Right cardiac atrium (tissue), 5 donors: ENCODE results near the gene UGT1A8. TPM values are rescaled to one million over a fixed set of nuclear protein-coding genes. Genes with fewer than 3 reads are reported as not detected.
"Not testable (repeated sequence)": the region's sequence is repeated elsewhere in the genome, so short reads cannot be mapped to it uniquely, and the experiment has no call there.

ENCODE experiments used
- ATAC-seq, 2 donors: fragments of 200-7000 bp; cut with Tn5 transposase; one replicate each; pipeline versions ENCODE4 v1.8.0 to v1.9.1; 2020; ENCODE audit warnings: moderate library complexity in 2 of 2, mild to moderate bottlenecking in 1 of 2
- DNase-seq, 3 donors: peaks; one replicate each; pipeline ENCODE4 v3.0.0-alpha.2; 2020
- H3K27ac ChIP-seq: one replicate; pipeline ENCODE4 v1.5.1; 2013; ENCODE audit warnings: mild to moderate bottlenecking, low read length, control low read depth, moderate library complexity
- H3K27me3 ChIP-seq: one replicate; pipeline ENCODE4 v1.6.1; 2013; ENCODE audit not compliant: control insufficient read depth, insufficient read depth
- H3K4me1 ChIP-seq: one replicate; pipeline ENCODE4 v1.6.1; 2013; ENCODE audit warnings: low read length; ENCODE audit not compliant: control insufficient read depth, insufficient read depth
- H3K4me3 ChIP-seq: one replicate; pipeline ENCODE4 v1.5.1; 2013; ENCODE audit warnings: low read length, control low read depth
- H3K9me3 ChIP-seq: one replicate; pipeline ENCODE4 v1.6.1; 2013; ENCODE audit warnings: low read length; ENCODE audit not compliant: control insufficient read depth
- WGBS: extraction: QIAGEN DNeasy Blood & Tissue Kit; methylation state at CpG from one replicate; pipeline ENCODE4 v1.1.7; 2013; 5-methylcytosine and 5-hydroxymethylcytosine counted together
- intact Hi-C, 4 donors: fragments of 100-400 bp; cut with DNase I; formaldehyde crosslinking; loops; one replicate each; pipeline versions ENCODE4 v1.11.0 to v1.14.0; 2022 to 2023
- polyA plus RNA-seq: library from polyadenylated mRNA; stranded (reverse); fragments of 200-250 nt; gene quantifications from one replicate; pipeline ENCODE4 v1.2.3, GENCODE V29; 2013
- total RNA-seq, 4 donors: library from RNA; stranded (reverse); fragmentation: NEBNext Ultra II Directional; extraction: Animal tissue kit (Norgen Biotek cat#: 25700); gene quantifications; one replicate each; pipeline ENCODE4 v1.2.1, GENCODE V29; 2021
- donor health status: healthy with polysubstance abuse.
- donor health status: DM: no; HTN: yes; CAD: no.
- donor health status: DM: no; HTN: no; CAD: no.
- donor health status: DM: no; HTN: yes; CAD: no; lungs with severe emphysema.
- donor health status: DM: yes; HTN: yes; CAD: no.

The UGT1A8 gene
- total and polyA plus RNA-seq, 5 donors = not detected

DNA sequence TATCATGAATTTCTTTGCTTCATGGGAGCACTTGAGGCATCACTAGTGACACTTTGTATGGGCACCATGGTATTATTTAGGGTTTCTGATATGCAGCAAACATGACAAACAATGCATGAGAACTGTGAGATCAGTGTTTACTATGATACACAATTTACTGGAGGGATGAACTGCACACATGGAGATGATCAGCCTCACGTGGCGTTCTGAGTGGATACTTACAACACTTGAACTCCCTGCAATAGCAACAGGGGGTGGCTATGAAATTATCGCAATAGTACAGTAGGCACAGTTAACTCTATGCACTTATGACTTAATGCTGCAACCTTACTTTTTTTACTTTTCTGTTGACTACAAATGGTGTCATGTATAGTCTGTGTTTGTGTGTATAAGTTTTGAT is 18.5 kb upstream of the UGT1A8 start:
- ATAC-seq (no peak), DNase-seq (no peak)
- no peak overlapping the region for H3K4me3 ChIP-seq
- no peaks in the 10 kb centered on the region for H3K9me3 ChIP-seq
- H3K4me1 ChIP-seq = no peaks in the 10 kb centered on the region
- H3K27ac ChIP-seq = no peak overlapping the region
- intact Hi-C loops = no loop called here
- no peaks in the 10 kb centered on the region for H3K27me3 ChIP-seq
- WGBS = 71% methylated on average over 3 of the region's 3 CpGs

DNA sequence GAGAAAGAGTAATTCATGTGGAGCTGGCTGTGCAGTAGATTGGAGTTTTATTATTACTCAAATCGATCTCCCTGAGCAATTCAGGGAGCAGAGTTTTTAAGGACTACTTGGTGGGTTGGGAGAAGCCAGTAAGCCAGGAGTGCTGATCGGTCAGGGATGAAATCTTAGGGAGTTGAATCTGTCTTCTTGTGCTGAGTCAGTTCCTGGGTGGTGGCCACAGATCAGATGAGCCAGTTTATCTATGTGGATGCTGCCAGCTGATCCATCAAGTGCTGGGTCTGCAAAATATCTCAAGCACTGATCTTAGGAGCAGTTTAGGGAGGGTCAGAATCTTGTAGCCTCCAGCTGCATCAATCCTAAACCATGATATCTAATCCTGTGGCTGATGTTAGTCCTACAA is 17.0 kb upstream of the UGT1A8 start:
- intact Hi-C loops = no loop called here
- no peaks in the 10 kb centered on the region for H3K4me1 ChIP-seq
- DNase-seq (no peak), ATAC-seq (no peak)
- no peaks in the 10 kb centered on the region for H3K9me3 ChIP-seq
- WGBS = 66% methylated on average over 2 of the region's 2 CpGs
- H3K4me3 ChIP-seq = no peak overlapping the region
- no peaks in the 10 kb centered on the region for H3K27me3 ChIP-seq
- H3K27ac ChIP-seq = no peak overlapping the region

DNA sequence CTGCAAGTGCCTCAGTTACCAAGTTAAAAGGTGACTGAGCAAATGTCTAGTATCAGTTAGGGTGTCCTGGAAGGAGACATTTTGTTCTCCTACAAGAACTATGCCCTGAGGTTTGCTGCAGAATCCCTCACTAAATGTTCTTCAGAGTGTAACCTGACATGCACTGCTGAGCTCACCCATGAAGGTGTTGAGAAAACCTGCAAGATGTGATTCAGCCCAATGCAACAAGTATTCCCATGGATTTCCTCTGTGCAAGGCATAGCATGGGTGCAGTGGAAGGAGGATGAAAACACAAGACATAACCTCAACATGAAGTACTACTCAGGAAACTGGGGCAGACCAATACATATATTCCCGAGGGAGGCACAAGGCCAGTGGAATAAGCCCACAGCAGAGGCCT is 15.4 kb upstream of the UGT1A8 start:
- H3K27ac ChIP-seq = no peak overlapping the region
- no peak for DNase-seq
- H3K9me3 ChIP-seq = no peaks in the 10 kb centered on the region
- H3K4me3 ChIP-seq = no peak overlapping the region
- intact Hi-C loops = no loop called here
- H3K4me1 ChIP-seq = no peaks in the 10 kb centered on the region
- H3K27me3 ChIP-seq = no peaks in the 10 kb centered on the region
- ATAC-seq = no peak
- 82% methylated on average over 1 of the region's 1 CpG for WGBS

- Histone ChIP-seq H3K4me3 (no peak overlapping the region), H3K9me3 (no peaks in the 10 kb centered on the region), H3K27ac (no peak overlapping the region), H3K27me3 (no peaks in the 10 kb centered on the region), H3K4me1 (no peaks in the 10 kb centered on the region)
- WGBS = 79% methylated on average over 4 of the region's 4 CpGs
- intact Hi-C loops = no loop called here
- no peak for ATAC-seq
- no peak for DNase-seq
Observed at GRCh38 chr2:233603520-233603919, 13.9 kb upstream of the UGT1A8 start.

DNA sequence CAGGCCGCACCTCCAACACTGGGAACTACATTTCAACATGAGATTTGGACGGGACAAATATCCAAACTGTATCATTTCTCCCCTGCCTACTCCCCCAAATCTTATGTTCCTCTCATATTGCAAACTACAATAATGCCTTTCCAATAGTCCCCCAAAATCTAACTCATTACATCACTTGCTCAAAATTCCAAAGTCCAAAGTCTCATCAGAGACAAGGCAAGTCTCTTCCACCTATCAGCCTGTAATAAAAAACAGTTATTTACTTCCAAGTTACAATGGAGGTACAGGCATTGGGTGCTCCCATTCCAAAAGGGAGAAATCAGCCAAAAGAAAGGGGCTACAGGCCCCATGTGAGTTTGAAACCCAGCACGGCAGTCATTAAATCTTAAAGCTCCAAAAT is 12.6 kb upstream of the UGT1A8 start:
- DNase-seq (no peak), ATAC-seq (no peak)
- Histone ChIP-seq H3K4me1 (no peaks in the 10 kb centered on the region), H3K4me3 (no peak overlapping the region), H3K27me3 (no peaks in the 10 kb centered on the region), H3K27ac (no peak overlapping the region), H3K9me3 (no peaks in the 10 kb centered on the region)
- intact Hi-C loops = no loop called here
- 80% methylated on average over 3 of the region's 3 CpGs for WGBS

DNA sequence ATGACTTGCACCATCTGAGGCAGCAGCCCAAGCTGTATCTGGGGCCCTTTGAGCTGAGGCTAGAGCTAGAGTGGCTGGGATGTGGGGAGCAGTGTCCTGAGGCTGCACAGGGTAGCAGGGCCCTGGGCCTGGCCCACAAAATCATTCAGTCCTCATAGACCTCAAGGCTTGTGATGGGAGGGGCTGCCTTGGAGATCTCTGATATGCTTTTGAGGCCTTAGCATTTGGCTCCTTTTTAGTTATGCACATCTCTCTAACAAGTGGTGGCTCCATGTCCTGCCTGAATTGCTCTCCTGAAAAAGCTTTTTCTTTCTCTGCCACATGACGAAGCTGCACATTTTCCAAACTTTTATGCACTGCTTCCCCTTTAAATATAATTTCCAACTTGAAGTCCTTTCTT is 11.8 kb upstream of the UGT1A8 start:
- Histone ChIP-seq H3K27me3 (no peaks in the 10 kb centered on the region), H3K4me3 (no peak overlapping the region), H3K27ac (no peak overlapping the region), H3K4me1 (no peaks in the 10 kb centered on the region), H3K9me3 (no peaks in the 10 kb centered on the region)
- ATAC-seq (no peak), DNase-seq (no peak)
- intact Hi-C loops = no loop called here
- 91% methylated on average over 1 of the region's 1 CpG for WGBS

DNA sequence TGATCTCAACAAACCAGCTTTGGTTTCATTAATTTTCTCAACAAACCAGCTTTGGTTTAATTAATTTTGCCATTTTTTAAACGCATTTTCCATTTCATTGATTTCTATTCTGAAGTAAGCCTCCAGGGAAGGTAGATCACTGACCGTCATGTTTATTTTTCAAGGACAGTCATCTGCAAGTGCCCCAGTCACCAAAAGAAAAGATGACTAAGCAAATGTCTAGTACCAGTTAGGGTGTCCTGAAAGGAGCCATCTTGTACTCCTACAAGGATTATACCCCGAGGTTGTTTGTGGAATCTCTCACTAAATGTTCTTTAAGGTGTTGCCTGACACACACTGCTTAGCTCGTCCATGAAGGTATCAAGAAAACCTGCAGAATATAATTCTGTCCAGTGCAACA is 6.1 kb upstream of the UGT1A8 start:
- intact Hi-C loops = no loop called here
- H3K4me3 ChIP-seq = no peak overlapping the region
- H3K27me3 ChIP-seq = no peaks in the 10 kb centered on the region
- no peak overlapping the region for H3K27ac ChIP-seq
- H3K9me3 ChIP-seq = no peaks in the 10 kb centered on the region
- ATAC-seq (no peak), DNase-seq (no peak)
- WGBS = 72% methylated on average over 4 of the region's 4 CpGs
- H3K4me1 ChIP-seq = no peaks in the 10 kb centered on the region

DNA sequence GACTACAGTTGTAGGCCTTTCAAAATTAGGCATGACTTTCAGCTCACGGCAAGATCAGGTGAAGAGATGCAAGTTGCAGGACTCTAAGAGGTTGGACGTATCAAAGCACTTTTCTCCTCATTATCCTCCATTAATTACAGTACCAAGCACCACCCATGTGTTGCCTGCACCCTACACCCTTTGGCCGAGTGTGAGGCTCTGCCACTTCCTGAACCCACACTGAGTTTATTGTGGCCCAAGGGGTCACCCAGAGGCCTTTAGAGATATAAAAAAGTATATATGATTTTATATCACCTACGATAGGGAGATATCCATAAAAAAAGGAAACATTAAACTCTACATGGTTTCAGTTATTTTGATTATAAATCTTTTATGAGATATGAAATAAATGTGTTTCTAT is 2.8 kb downstream of the UGT1A8 start:
- WGBS = 76% methylated on average over 4 of the region's 4 CpGs
- Histone ChIP-seq H3K4me3 (no peak overlapping the region), H3K27me3 (no peaks in the 10 kb centered on the region), H3K9me3 (no peaks in the 10 kb centered on the region), H3K4me1 (no peaks in the 10 kb centered on the region), H3K27ac (no peak overlapping the region)
- intact Hi-C loops = no loop called here
- ATAC-seq (no peak), DNase-seq (no peak)

GRCh38 chr2:233621863-233622262 is 4.4 kb downstream of the UGT1A8 start:
- H3K4me3 ChIP-seq, H3K9me3 ChIP-seq, DNase-seq, H3K27ac ChIP-seq, ATAC-seq, H3K27me3 ChIP-seq, H3K4me1 ChIP-seq, intact Hi-C loops: not testable (repeated sequence)
- WGBS = 86% methylated on average over 5 of the region's 5 CpGs

- Histone ChIP-seq H3K9me3 (no peaks in the 10 kb centered on the region), H3K27me3 (no peaks in the 10 kb centered on the region), H3K4me1 (no peaks in the 10 kb centered on the region), H3K4me3 (no peak overlapping the region), H3K27ac (no peak overlapping the region)
- WGBS = 50% methylated on average over 5 of the region's 5 CpGs
- ATAC-seq (no peak), DNase-seq (no peak)
- intact Hi-C loops = no loop called here
Observed at GRCh38 chr2:233627331-233628025, 10.0 kb downstream of the UGT1A8 start.

- H3K27ac ChIP-seq, H3K4me1 ChIP-seq, H3K27me3 ChIP-seq, ATAC-seq, H3K4me3 ChIP-seq, intact Hi-C loops, DNase-seq, H3K9me3 ChIP-seq: not testable (repeated sequence)
- whole genome bisulfite sequencing = 84% methylated on average over 10 of the region's 10 CpGs
Observed at GRCh38 chr2:233636306-233636705, 18.9 kb downstream of the UGT1A8 start, which contains the start of gene UGT1A10. UGT1A10 (plus strand) TSS chr2:233636448; CDS start chr2:233636523, 75 bp downstream.

DNA sequence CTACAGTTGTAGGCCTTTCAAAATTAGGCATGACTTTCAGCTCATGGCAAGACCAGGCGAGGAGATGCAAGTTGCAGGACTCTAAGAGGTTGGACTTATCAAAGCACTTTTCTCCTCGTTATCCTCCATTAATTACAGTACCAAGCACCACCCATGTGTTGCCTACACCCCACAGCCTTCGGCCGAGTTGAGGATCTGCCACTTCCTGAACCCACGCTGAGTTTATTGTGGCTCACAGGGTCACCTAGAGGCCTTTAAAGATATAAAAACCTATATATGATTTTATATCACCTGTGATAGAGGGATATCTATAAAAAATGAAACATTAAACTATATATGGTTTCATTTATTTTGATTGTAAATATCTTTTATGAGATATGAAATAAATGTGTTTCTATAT is 21.4 kb downstream of the UGT1A8 start:
- Histone ChIP-seq H3K27ac (no peak overlapping the region), H3K4me1 (no peaks in the 10 kb centered on the region), H3K9me3 (no peaks in the 10 kb centered on the region), H3K4me3 (no peak overlapping the region), H3K27me3 (no peaks in the 10 kb centered on the region)
- WGBS = 57% methylated on average over 5 of the region's 5 CpGs
- DNase-seq (no peak), ATAC-seq (no peak)
- intact Hi-C loops = no loop called here
